GM19463 (cell line): ENCODE data around the gene CDK15.
"Not testable (repeated sequence)": the region's sequence is repeated elsewhere in the genome, so short reads cannot be mapped to it uniquely, and the experiment has no call there.

Experiments
- ATAC-seq: cut with Tn5 transposase; IDR thresholded peaks from one replicate; pipeline ENCODE4 v1.9.1; 2021; ENCODE audit warnings: mild to moderate bottlenecking, moderate library complexity; ENCODE audit not compliant: unreplicated experiment

Gene CDK15

DNA sequence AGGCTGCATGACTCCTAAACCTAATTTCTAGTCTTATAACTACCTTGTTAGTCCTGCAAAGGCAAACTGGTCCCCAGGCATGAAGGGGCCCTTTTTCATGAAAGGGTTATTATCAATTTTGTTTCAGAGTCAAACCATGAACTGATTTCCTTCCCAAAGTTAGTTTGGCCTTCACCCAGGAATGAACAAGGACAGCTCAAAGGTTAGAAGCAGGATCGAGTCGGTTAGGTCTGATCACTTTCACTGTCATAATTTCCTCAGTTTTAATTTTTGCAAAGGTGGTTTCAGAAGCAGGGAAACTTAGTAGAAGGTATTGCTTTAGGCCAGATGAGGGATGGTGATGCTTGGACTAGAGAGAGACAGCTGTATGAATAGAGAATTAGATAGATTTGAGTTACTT, 16.9 kb upstream of the CDK15 start:
- ATAC-seq: no peak

GRCh38 chr2:201790291-201790690, 16.0 kb upstream of the CDK15 start:
- ATAC-seq: no peak

DNA sequence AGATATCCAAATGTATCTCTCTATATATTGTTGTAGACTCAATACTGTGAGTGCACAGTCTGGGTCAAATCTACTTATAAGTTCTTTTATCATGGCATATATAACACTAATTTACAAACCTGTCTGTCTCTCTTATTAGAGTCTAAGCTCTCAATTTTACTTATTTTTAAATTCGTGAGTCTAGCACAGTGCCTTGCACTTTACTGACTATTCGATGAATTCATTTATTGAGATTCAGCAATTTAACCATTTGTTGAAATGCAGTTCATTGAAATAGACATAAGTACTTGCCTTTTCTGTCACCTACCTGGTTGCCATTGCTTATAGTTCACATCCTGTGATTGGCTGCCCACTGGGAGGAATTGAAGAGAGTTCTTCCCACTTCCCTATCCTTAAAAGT, 15.3 kb upstream of the CDK15 start:
- ATAC-seq: no peak

GRCh38 chr2:201793631-201794030, 12.7 kb upstream of the CDK15 start:
- ATAC-seq: no peak

- no peak for ATAC-seq
Observed at GRCh38 chr2:201794294-201794693, 12.0 kb upstream of the CDK15 start.

DNA sequence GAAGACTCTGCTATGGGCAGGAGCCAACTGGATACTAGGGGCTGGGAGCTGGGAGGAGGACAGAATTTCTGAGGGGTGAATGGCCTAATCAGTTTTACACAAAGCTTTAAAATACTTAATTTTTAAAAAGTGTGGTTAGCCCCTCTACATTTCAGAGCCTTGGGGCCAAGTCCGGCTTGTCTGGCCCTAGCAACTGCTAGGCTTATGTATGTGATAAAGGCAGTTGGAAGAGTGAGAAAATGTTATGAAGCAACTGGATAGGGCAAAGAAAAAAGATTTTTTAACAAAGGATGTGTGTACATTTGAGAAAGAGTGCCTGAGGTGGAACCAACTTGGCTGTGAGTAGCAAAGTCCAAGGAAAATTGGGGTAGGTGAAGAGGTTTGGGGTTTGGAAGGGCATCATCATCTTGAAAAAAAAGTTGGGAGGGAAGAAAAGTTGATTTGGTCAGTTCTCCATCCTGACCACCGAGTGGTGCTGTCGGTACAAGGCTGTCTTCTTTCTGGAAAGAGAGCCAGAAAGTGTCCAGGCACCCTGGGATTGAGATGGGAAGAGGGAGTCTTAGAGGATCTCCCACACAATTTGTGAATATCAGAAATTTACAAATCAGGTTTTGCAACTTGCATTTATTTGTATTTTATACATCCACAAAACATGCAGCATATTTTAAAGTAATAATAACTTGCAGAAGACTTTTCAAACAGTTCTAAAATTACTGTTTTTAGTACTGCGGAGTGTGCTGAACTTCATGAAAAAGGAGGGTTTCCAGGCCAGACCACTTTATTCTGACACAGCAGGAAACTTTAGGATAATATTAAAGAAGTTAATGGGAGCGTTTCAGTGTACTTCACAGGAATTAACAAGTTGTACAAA, 10.5 kb upstream of the CDK15 start:
- no peak for ATAC-seq

GRCh38 chr2:201796478-201796865, 9.9 kb upstream of the CDK15 start:
- no peak for ATAC-seq

- ATAC-seq: no peak
Observed at GRCh38 chr2:201797175-201797840, 9.0 kb upstream of the CDK15 start.

- no peak for ATAC-seq
Observed at GRCh38 chr2:201798252-201798913, 8.0 kb upstream of the CDK15 start.

DNA sequence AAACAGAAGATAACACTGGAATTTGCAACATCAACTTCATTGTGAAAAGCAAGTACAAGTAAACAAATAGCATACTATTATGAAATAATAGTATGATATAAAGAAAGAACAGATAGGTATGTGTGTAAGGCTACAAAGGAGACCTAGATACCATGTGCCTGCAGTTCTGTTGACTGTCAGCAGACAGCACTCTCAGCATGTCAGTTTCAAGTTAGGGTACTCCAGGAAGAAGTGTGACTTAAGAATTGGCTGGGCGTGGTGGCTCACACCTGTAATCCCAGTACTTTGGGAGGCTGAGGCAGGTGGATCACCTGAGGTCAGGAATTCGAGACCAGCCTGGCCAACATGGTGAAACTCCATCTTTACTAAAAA, 7.4 kb upstream of the CDK15 start:
- not testable (repeated sequence) for ATAC-seq

GRCh38 chr2:201807452-201807999, 1.2 kb downstream of the CDK15 start:
- no peak for ATAC-seq

GRCh38 chr2:201808027-201808426, 1.7 kb downstream of the CDK15 start:
- ATAC-seq: no peak

DNA sequence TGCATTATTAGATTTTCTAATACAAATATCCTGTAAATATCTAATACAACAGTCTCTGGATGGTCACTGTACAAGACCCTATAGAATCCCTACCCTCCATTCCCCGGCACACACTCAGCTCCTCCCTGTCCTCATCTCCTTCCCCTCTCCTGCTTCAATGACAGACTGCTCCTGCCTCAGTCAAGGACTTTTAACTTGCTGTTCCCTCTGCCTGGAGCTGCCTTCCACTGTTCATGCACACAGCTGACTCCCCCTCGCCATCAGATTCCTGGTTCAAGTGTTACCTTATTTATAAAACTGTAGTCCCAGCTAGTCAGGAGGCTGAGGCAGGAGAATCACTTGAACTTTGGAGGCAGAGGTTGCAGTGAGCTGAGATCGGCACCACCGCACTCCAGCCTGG, 3.3 kb downstream of the CDK15 start:
- ATAC-seq: no peak

- not testable (repeated sequence) for ATAC-seq
Observed at GRCh38 chr2:201810604-201811003, 4.3 kb downstream of the CDK15 start.

- ATAC-seq: no peak
Observed at GRCh38 chr2:201813996-201814760, 7.8 kb downstream of the CDK15 start.

DNA sequence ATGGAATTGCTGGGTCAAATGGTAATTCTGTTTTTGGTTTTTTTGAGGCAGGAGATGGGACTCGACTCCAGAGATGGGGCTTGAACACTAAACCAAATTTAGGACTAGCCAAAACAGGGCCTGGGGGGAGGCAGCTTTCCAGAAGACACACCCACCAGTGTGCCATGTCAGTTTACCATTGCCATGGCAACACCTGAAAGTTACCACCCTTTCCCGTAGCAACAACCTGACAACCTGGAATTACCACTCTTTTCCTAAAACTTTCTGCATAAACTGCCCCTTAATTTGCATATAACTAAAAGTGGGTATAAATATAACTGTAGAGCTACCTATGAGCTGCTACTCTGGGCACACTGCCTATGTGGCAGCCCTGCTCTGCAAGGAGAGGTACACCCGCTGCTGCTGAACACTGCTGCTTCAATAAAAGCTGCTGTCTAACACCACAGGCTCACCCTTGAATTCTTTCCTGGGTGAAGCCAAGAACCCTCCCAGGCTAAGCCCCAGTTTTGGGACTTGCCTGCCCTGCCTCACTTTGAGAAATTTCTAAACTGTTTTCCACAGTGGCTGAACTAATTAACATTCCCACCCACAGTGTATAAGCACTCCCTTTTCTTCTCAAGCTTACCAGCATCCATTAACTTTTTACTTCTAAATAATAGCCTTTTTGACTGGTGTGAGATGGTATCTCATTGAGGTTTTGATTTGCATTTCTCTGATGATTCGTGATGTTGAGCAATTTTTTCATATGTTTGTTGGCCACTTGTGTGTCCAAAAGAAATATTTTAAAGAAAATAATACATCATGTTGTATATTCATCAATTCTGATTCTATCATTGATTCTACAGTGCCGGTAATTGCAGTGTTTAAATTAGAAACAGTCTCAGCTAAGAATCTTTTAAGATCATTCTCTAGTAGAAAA, 10.6 kb downstream of the CDK15 start:
- no peak for ATAC-seq

DNA sequence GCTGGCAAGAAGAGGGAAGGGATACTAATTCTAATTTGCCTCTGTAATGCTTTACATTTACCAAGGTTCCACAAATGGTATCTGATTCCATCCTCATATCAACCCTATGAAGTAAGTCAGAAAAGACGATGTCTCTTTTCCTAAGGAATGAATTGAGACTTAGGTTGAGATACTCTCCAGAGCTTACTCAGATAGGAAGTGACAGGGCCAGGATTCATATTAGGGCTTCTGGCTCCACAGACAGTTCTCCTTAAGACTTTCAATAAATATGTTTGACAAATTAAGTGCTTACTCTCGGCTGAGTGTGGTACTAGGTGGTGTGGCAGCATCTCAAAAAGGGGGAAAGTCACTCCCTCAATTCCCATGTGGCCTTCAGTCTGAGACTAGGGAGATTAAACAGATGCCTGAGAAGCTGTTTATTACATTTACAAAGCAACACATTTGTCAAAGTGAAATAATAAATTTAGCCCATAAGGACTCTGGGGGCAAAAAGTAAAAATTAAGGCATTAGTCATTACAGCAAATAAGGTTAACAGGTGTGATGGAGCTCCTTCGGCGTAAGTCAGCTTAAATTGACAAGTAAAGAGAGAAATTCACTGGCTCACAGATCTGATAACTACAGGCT, 14.2 kb downstream of the CDK15 start:
- ATAC-seq: no peak

DNA sequence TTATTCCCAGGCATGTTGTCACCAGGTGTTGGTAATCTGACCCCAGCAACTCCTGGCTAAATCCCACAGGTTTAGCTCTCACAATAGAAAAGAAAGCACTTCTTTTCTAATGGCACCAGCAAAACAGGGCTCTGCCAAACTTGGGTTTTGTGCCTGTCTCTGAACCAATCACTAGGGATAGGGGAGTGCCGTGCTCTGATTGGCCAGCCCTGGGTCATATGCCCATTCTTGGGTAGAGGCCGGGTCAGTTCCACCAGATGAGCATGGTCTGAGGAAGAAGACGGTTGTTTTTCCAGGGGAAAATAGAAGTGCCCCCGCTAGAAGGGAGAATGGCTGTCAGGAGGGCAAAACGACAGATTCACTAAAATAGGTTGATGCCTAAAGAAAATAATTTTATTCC, 14.7 kb downstream of the CDK15 start:
- ATAC-seq: no peak

- no peak for ATAC-seq
Observed at GRCh38 chr2:201824212-201824611, 17.9 kb downstream of the CDK15 start.
